GM13977 (cell line): ENCODE results near the gene KCNAB3.
A peak's percentile ranks its signal among the peaks of the same experiment; 100 is the strongest.

Experiments
- DNase-seq: peaks from one replicate; pipeline ENCODE4 v3.0.0; 2012; ENCODE audit warnings: low spot score
- in situ Hi-C: fragments of 300-500 bp; cut with MboI; formaldehyde crosslinking; loops from one replicate; pipeline ENCODE4 v1.12.0; 2022; ENCODE audit warnings: low sequenced_read_pairs, low pct_unique_long_range_greater_than_20kb, mixed read lengths, inconsistent platforms; ENCODE audit not compliant: unreplicated experiment
- TF ChIP-seq, protein P1 (sequence below): IDR thresholded peaks from 2 replicates; pipeline ENCODE4 v1.5.1; 2012; ENCODE audit warnings: mild to moderate bottlenecking, control low read depth; ENCODE audit not compliant: insufficient read depth; ENCODE audit errors: extremely low read depth, missing control alignments

The KCNAB3 gene

DNA sequence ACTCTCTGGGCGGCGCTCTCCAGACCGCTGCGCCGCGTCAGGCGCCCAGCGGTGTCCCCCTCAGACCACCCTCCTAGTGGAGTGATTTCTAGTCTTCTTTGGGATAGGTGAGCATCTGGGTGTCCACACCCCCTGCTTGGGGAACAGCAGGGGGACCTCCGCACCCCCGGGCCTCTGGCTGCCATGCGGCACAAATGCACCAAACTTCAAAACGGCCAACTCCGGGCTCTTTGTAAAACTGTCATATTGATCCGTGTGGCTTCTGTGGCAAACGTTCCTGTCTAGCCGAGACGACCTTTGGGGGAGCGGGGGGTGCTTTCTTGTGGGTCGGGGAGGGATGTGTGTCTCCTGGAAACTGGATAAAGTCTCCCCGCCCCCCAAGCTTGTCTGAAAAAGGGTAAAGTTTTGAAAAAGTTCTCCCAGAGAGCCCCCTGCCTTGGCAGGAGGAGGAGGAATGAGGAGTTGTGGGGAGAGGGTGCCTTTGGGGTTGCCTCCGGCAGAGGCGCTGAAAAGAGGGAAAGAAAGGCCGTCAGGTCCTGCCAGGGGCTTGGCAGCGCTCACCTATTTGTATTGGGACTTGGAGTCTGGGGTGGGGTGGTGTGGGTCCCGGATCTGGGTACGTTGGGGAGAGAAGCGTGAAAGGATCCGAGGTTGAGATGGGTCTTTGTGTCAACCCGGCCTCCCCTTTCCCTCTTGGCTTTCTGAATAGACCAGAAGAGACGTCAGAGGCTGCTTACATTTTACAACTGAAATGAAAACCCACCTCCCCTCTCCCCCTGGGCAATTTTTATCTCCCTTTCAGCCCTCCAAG, 43.2 kb downstream of the KCNAB3 start:
- peak; percentile 64 for DNase-seq
- TF ChIP-seq, protein P1, sequence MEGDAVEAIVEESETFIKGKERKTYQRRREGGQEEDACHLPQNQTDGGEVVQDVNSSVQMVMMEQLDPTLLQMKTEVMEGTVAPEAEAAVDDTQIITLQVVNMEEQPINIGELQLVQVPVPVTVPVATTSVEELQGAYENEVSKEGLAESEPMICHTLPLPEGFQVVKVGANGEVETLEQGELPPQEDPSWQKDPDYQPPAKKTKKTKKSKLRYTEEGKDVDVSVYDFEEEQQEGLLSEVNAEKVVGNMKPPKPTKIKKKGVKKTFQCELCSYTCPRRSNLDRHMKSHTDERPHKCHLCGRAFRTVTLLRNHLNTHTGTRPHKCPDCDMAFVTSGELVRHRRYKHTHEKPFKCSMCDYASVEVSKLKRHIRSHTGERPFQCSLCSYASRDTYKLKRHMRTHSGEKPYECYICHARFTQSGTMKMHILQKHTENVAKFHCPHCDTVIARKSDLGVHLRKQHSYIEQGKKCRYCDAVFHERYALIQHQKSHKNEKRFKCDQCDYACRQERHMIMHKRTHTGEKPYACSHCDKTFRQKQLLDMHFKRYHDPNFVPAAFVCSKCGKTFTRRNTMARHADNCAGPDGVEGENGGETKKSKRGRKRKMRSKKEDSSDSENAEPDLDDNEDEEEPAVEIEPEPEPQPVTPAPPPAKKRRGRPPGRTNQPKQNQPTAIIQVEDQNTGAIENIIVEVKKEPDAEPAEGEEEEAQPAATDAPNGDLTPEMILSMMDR: no peak
- in situ Hi-C loops: no loop called here

DNA sequence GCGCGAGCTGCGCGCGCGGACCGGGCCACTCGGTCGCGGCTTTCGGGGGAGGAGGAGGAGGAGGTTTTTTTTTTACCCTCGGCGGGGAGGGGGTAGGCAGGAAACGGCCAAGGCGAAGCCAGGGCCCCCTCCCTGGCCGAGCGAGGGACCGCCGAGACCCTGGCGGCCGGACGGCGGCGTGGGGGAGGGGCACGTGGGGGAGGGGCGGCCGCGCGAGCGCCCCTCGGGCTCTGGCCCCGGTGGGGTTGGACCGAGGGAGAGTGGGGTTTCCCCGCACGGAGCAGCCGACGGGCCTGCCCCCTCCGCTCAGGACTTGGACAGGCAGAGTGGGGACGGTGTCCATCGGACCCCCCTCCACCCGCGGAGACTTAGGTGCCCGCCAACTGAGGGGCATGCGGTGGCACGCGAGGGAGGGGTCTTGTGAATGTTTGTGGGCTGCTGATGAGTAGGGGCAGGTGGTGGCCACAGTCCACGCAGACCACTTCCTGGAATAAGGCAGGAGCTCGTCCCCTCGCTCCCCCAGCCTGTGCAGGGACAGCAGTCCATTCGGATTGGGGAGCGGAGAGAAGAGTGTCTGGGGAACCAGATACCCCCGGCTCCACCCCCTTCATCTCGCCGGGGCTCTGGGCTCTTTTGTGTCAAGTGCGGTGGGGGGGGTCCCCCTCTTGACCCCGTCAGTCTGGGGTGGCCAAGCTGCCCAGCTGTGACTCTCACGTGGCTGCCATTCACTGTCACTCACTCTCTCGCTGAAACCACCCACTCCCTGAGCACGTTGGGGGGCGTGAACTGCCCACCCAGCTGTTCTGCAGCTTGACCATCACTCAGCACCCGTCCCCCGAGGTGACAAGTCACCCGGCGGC, 44.1 kb downstream of the KCNAB3 start:
- in situ Hi-C loops: no loop called here
- DNase-seq: peak; percentile 83
- TF ChIP-seq, protein P1: no peak

DNA sequence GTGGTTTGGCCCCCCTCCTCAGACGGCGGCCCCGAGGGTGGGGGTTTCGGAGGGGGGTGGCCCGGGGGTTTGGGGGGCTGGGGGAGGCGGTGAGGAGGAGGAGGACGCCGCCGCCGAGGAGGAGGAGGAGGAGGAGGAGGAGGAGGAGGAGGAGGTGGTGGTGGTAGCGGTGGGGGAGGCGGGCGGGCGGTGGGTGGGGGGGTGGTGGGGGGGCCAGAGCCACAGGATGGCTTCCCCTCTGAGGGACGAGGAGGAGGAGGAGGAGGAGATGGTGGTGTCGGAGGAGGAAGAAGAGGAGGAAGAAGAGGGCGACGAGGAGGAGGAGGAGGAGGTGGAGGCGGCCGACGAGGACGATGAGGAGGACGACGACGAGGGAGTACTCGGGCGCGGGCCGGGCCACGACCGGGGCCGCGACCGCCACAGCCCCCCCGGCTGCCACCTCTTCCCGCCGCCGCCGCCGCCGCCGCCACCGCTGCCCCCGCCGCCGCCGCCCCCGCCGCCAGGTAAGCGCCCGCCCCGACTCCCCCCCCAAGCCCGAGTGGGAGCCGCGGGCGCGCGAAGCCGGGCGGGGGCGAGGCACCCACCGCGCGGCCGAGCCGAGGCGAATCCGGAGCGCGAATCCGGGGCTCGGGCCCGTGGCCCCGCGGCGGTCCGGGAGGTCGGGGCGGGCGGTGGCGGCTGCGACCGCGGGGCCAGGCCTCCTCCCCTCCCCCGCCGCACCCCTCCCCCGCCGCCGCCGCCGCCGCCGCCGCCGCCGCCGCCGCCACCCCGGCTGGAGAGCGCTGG, 44.9 kb downstream of the KCNAB3 start:
- in situ Hi-C loops: no loop called here
- DNase-seq: peak; percentile 46

DNA sequence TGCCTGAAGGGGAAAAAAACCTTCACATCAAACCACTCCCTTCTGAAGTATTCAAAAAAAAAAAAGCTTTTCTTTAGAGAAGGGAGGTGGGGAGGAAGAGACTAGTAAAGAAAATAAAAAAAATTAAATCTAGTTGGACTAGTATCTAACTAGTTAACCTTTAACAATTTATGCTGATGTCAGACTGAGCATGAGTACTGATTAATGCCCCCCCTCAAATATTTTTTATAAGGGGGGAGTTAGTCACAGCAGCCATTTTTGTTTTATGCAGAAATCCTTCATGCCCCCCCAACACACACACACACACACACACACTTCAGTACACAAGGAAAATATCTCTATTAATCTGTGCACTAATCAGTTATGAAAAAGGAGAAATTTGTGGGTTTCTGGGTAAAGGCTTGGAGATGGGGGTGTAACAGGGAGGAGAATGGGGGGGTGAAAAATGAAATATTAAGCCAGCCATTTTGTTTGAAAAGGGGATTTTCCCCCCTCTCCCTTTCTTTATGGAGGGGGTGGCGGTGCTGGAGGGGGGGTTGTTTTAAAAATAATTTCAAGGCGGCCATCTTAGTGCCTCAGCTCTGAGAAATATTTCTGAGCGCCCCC, 45.8 kb downstream of the KCNAB3 start:
- TF ChIP-seq, protein P1: no peak
- in situ Hi-C loops: no loop called here
- peak; percentile 73 for DNase-seq

More for the DNA sequence above, 44.9 kb downstream of the KCNAB3 start:
- TF ChIP-seq, protein P1: no peak

DNA sequence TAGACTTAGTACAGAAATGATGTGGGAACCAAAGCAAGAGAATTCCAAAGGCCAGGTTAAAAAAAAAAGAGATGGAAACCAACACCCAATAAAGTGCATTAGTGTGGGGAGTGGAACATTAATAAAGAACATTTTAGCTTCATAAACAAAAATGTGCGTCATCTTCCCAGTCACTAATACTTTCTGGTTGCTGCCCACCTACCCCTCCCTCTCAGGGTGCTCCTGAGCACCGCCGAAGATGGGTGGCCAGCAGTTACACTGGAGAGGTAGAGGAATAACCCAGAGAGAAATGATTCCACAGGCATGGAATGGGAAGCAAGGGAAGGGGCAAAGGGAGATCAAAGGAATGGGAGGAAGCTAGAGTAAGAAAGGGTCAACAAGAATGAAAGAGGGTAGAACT, 47.0 kb downstream of the KCNAB3 start:
- in situ Hi-C loops: no loop called here
- TF ChIP-seq, protein P1: no peak
- no peak for DNase-seq

DNA sequence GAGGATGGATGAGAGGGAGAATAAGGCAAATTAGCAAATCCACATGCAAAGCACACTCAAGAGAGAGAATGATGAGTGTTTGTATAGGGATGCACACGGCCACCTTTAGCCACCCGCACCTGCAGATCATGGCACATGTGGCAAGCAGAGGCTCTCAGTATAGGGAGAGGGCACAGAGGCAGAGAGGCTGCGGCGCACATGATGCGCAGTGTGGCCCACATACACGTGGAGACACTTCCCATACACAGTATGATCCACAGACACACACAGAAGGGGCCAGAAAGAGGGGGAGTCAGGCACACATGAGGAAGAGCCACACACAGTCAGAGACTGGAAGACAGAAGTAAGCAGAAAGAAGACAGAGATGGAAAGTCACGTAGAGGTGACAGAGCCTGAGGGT, 47.6 kb downstream of the KCNAB3 start:
- TF ChIP-seq, protein P1: no peak
- DNase-seq: no peak
- in situ Hi-C loops: no loop called here
